A549 (cell line): ENCODE measurements around the gene RAP1A. TPM values are rescaled to one million over a fixed set of nuclear protein-coding genes. Genes with fewer than 3 reads are reported as not detected.

Experiments used
- ATAC-seq, 2 experiments: fragments of 200-7000 bp in 1 of 2; fragments of >200 bp in 1 of 2; cut with Nextera tagmentation in 1 of 2; cut with Tn5 transposase in 1 of 2; 3 replicates each; pipeline versions ENCODE4 v1.8.0 to v1.9.1; 2018 to 2020; ENCODE audit warnings: mild to moderate bottlenecking in 1 of 2, moderate library complexity in 1 of 2
- CTCF ChIA-PET: fragments of 300-600 bp; sonication (Branson Sonifier 250); formaldehyde crosslinking; extraction: SDS; loops from one replicate; lab custom pipeline; 2021; ENCODE audit warnings: antibody characterized with exemption, inconsistent platforms; lab: Yijun Ruan, JAX
- POLR2A ChIA-PET: fragments of 350-600 bp; formaldehyde crosslinking; extraction: SDS; loops from one replicate; lab custom pipeline; 2021; ENCODE audit warnings: antibody characterized with exemption, inconsistent platforms; lab: Yijun Ruan, JAX
- DNase-seq, 2 experiments: peaks; one replicate each; pipeline versions ENCODE4 v3.0.0 to v3.0.0-alpha.2; 2011 to 2016; ENCODE audit warnings: low read depth in 1 of 2, low spot score in 1 of 2
- FAIRE-seq: peaks from 2 replicates; lab custom pipeline; 2011; peaks lifted over from hg19 to GRCh38; lab: Jason Lieb, UNC
- H3K27ac ChIP-seq, 2 experiments: fragments of >200 bp; sonication (Bioruptor Twin); formaldehyde crosslinking; 3 replicates each; pipeline ENCODE4 v1.5.1; 2016 to 2017
- H3K4me1 ChIP-seq: fragments of >200 bp; sonication (Bioruptor Twin); formaldehyde crosslinking; 3 replicates; pipeline ENCODE4 v1.6.1; 2016
- H3K4me2 ChIP-seq: fragments of >200 bp; sonication (Bioruptor Twin); formaldehyde crosslinking; 3 replicates; pipeline ENCODE4 v1.6.1; 2016
- H3K4me3 ChIP-seq: fragments of >200 bp; sonication (Bioruptor Twin); formaldehyde crosslinking; 3 replicates; pipeline ENCODE4 v1.5.1; 2016
- H3K9me3 ChIP-seq: fragments of >200 bp; sonication (Bioruptor Twin); formaldehyde crosslinking; 3 replicates; pipeline ENCODE4 v1.6.1; 2016
- BHLHE40 ChIP-seq: IDR thresholded peaks from 2 replicates; pipeline ENCODE4 v1.6.1; 2012; ENCODE audit warnings: low read depth, low read length, inconsistent platforms
- CBX2 ChIP-seq: fragments of 200-600 bp; sonication (generic); IDR thresholded peaks from 2 replicates; pipeline ENCODE4 v1.6.1; 2016; ENCODE audit warnings: low read depth, mild to moderate bottlenecking, borderline replicate concordance
- CHD2 ChIP-seq: fragments of 150-350 bp; IDR thresholded peaks from 2 replicates; pipeline ENCODE4 v1.6.1; 2014; ENCODE audit warnings: low read length; ENCODE audit not compliant: partially characterized antibody
- CHD4 ChIP-seq: fragments of 200-600 bp; sonication (generic); IDR thresholded peaks from 2 replicates; pipeline ENCODE4 v1.6.1; 2016; ENCODE audit warnings: antibody characterized with exemption, mild to moderate bottlenecking, borderline replicate concordance
- EHMT2 ChIP-seq: fragments of 200-600 bp; sonication (generic); IDR thresholded peaks from 2 replicates; pipeline ENCODE4 v1.6.1; 2016; ENCODE audit warnings: antibody characterized with exemption, low read depth, mild to moderate bottlenecking, moderate library complexity
- EP300 ChIP-seq, 2 experiments: fragments of >200 bp; sonication (Bioruptor Twin); formaldehyde crosslinking; IDR thresholded peaks; 2 replicates in 1 of 2; 3 replicates in 1 of 2; pipeline ENCODE4 v1.6.1; 2016 to 2017
- ESRRA ChIP-seq: fragments of 150-350 bp; IDR thresholded peaks from 2 replicates; pipeline ENCODE4 v1.6.1; 2014; ENCODE audit warnings: mild to moderate bottlenecking, low read length, borderline replicate concordance
- FOSB ChIP-seq: fragments of 250-450 bp; sonication (Bioruptor Pico); IDR thresholded peaks from 2 replicates; pipeline ENCODE4 v1.5.0; 2020; ENCODE audit warnings: mild to moderate bottlenecking, moderate library complexity
- GATA3 ChIP-seq: IDR thresholded peaks from 2 replicates; pipeline ENCODE4 v1.6.1; 2012; ENCODE audit warnings: borderline replicate concordance
- HEYL ChIP-seq: fragments of 250-450 bp; sonication (Bioruptor Pico); IDR thresholded peaks from 2 replicates; pipeline ENCODE4 v1.8.0; 2021; ENCODE audit warnings: mild to moderate bottlenecking, moderate library complexity
- HOXA7 ChIP-seq: fragments of 250-450 bp; sonication (Bioruptor Pico); IDR thresholded peaks from 2 replicates; pipeline ENCODE4 v1.5.0; 2020; ENCODE audit warnings: mild to moderate bottlenecking, moderate library complexity
- HOXB13 ChIP-seq: fragments of 250-450 bp; sonication (Bioruptor Pico); IDR thresholded peaks from 2 replicates; pipeline ENCODE4 v1.5.0; 2020; ENCODE audit warnings: low read depth, mild to moderate bottlenecking, moderate library complexity
- JUN ChIP-seq, 2 experiments: fragments of >200 bp; sonication (Bioruptor Twin); formaldehyde crosslinking; IDR thresholded peaks; 2 replicates in 1 of 2; 3 replicates in 1 of 2; pipeline ENCODE4 v1.6.1; 2016 to 2017
- JUNB ChIP-seq: fragments of >200 bp; sonication (Bioruptor Twin); formaldehyde crosslinking; IDR thresholded peaks from 2 replicates; pipeline ENCODE4 v1.6.1; 2016
- MAZ ChIP-seq: fragments of 150-350 bp; IDR thresholded peaks from 2 replicates; pipeline ENCODE4 v1.6.1; 2014; ENCODE audit warnings: antibody characterized with exemption, low read depth, low read length, borderline replicate concordance
- MYC ChIP-seq: IDR thresholded peaks from 2 replicates; pipeline ENCODE4 v1.6.1; 2012; ENCODE audit warnings: mild to moderate bottlenecking, inconsistent platforms, low read length, improper control_type of control experiment, borderline replicate concordance
- NFE2L2 ChIP-seq: fragments of 150-350 bp; conservative IDR thresholded peaks from 2 replicates; pipeline ENCODE4 v1.6.1; 2014; ENCODE audit warnings: low read length
- NPAS2 ChIP-seq: fragments of 250-450 bp; sonication (Bioruptor Pico); IDR thresholded peaks from 2 replicates; pipeline ENCODE4 v1.8.0; 2022; ENCODE audit warnings: mild to moderate bottlenecking, moderate library complexity, borderline replicate concordance
- RARB ChIP-seq: fragments of 250-450 bp; sonication (Bioruptor Pico); IDR thresholded peaks from 2 replicates; pipeline ENCODE4 v1.8.0; 2021; ENCODE audit warnings: mild to moderate bottlenecking, moderate library complexity
- RCOR1 ChIP-seq: fragments of 150-350 bp; IDR thresholded peaks from 2 replicates; pipeline ENCODE4 v1.6.1; 2014; ENCODE audit warnings: antibody characterized with exemption, low read length, low read depth
- TFCP2L1 ChIP-seq: fragments of 250-450 bp; sonication (Bioruptor Pico); IDR thresholded peaks from 2 replicates; pipeline ENCODE4 v1.5.0; 2021; ENCODE audit warnings: mild to moderate bottlenecking
- TP53 ChIP-seq: fragments of 250-450 bp; sonication (Bioruptor Pico); IDR thresholded peaks from 2 replicates; pipeline ENCODE4 v1.5.0; 2021; ENCODE audit warnings: mild to moderate bottlenecking, moderate library complexity
- ZC3H11A ChIP-seq: fragments of 450-650 bp; IDR thresholded peaks from 2 replicates; pipeline ENCODE4 v1.6.1; 2014; ENCODE audit warnings: antibody characterized with exemption, mild to moderate bottlenecking
- ZFP36 ChIP-seq: fragments of 450-650 bp; IDR thresholded peaks from 2 replicates; pipeline ENCODE4 v1.6.1; 2014; ENCODE audit warnings: borderline replicate concordance; ENCODE audit not compliant: partially characterized antibody
- ZNF302 ChIP-seq: fragments of 250-450 bp; sonication (Bioruptor Pico); IDR thresholded peaks from 2 replicates; pipeline ENCODE4 v1.9.0; 2021; ENCODE audit warnings: inconsistent platforms, mild to moderate bottlenecking, moderate library complexity
- ZSCAN20 ChIP-seq: fragments of 250-450 bp; sonication (Bioruptor Pico); IDR thresholded peaks from 2 replicates; pipeline ENCODE4 v1.8.0; 2022; ENCODE audit warnings: mild to moderate bottlenecking, moderate library complexity
- WGBS: methylation state at CpG from one replicate; pipeline ENCODE4 v1.1.6; 2017; ENCODE audit errors: missing lambda C conversion rate; 5-methylcytosine and 5-hydroxymethylcytosine counted together
- polyA plus RNA-seq, 4 experiments: library from polyadenylated mRNA; depleted of rRNA in 3 of 4; stranded (reverse); fragments of >200 nt; fragmentation: RNase III in 1 of 4; extraction: RNeasy Plus Mini Kit Qiagen cat#74134 plus additional on column Dnase treatment in 1 of 4; gene quantifications; 2 replicates in 3 of 4; 3 replicates in 1 of 4; pipeline ENCODE4 v1.2.3, GENCODE V29; 2011 to 2017
- TF ChIP-seq, protein P1 (sequence below): IDR thresholded peaks from 2 replicates; pipeline ENCODE4 v1.6.1; 2012; ENCODE audit warnings: low read depth, borderline replicate concordance
- TF ChIP-seq, protein P2 (sequence below): fragments of >200 bp; sonication (Bioruptor Twin); formaldehyde crosslinking; IDR thresholded peaks from 2 replicates; pipeline ENCODE4 v1.6.1; 2016
- TF ChIP-seq, protein P3 (sequence below): fragments of >200 bp; sonication (Bioruptor Twin); formaldehyde crosslinking; IDR thresholded peaks from 3 replicates; pipeline ENCODE4 v1.6.1; 2016
- TF ChIP-seq, protein P4 (sequence below): fragments of 450-650 bp; IDR thresholded peaks from 2 replicates; pipeline ENCODE4 v1.6.1; 2014; ENCODE audit warnings: antibody characterized with exemption
- TF ChIP-seq, protein P5 (sequence below): fragments of 250-450 bp; sonication (Bioruptor Pico); IDR thresholded peaks from 2 replicates; pipeline ENCODE4 v1.5.0; 2020; ENCODE audit warnings: low read depth, mild to moderate bottlenecking, moderate library complexity

RAP1A gene
- polyA plus RNA-seq, 2 of the 4 experiments (the other 2 are of a cell fraction), result 37.1 to 39.8 TPM

DNA sequence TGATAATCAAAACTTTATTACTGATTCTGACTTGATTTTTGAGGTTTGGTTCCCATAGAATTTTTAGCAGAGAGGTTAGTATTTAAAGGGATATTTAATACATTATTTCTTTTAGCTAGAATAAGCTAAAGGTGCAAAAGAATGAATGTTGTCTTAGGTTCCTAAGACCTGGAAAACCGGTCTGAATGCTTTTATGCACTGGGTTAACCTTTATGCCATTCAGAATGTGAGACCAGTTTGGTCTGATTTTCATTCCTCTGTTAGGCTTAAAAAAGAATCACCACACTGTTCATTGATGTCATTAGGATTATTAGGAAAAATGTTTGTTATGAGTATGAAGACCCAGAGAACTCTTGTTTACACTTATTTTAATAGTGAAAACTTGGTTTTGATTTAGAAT, 30.1 kb downstream of the RAP1A start:
- H3K4me1 ChIP-seq, result no peaks in the 10 kb centered on the region
- POLR2A ChIA-PET, result no interaction called here
- TF ChIP-seq CHD4 (no peak), TP53 (CRISPR knock-in tag) (no peak), CBX2 (no peak), JUNB (no peak), ZSCAN20 (CRISPR knock-in tag) (no peak), MYC (no peak), NPAS2 (no peak), NFE2L2 (no peak), GATA3 (no peak), RCOR1 (no peak), ESRRA (no peak), FOSB (CRISPR knock-in tag) (no peak), EP300 (IDR thresholded peaks at IDR 0.05) (no peak), EHMT2 (no peak)
- TF ChIP-seq, protein P1, sequence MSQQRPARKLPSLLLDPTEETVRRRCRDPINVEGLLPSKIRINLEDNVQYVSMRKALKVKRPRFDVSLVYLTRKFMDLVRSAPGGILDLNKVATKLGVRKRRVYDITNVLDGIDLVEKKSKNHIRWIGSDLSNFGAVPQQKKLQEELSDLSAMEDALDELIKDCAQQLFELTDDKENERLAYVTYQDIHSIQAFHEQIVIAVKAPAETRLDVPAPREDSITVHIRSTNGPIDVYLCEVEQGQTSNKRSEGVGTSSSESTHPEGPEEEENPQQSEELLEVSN, result no peak
- TF ChIP-seq, protein P2, sequence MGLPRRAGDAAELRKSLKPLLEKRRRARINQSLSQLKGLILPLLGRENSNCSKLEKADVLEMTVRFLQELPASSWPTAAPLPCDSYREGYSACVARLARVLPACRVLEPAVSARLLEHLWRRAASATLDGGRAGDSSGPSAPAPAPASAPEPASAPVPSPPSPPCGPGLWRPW, result no peak
- TF ChIP-seq, protein P3, sequence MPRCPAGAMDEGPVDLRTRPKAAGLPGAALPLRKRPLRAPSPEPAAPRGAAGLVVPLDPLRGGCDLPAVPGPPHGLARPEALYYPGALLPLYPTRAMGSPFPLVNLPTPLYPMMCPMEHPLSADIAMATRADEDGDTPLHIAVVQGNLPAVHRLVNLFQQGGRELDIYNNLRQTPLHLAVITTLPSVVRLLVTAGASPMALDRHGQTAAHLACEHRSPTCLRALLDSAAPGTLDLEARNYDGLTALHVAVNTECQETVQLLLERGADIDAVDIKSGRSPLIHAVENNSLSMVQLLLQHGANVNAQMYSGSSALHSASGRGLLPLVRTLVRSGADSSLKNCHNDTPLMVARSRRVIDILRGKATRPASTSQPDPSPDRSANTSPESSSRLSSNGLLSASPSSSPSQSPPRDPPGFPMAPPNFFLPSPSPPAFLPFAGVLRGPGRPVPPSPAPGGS, result no peak
- TF ChIP-seq, protein P4, sequence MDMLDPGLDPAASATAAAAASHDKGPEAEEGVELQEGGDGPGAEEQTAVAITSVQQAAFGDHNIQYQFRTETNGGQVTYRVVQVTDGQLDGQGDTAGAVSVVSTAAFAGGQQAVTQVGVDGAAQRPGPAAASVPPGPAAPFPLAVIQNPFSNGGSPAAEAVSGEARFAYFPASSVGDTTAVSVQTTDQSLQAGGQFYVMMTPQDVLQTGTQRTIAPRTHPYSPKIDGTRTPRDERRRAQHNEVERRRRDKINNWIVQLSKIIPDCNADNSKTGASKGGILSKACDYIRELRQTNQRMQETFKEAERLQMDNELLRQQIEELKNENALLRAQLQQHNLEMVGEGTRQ, result no peak
- TF ChIP-seq, all 56 proteins: peak for 0
- FAIRE-seq, result no peak
- CTCF ChIA-PET, result interaction anchor here (0.9 to 1.4 kb wide), 2 partner anchors 96 to 141 kb away, joined by 3 to 7 read pairs; no protein-coding TSS in a partner anchor
- 85% methylated on average over 1 of the region's 1 CpG for WGBS
- no peak overlapping the region for H3K27ac ChIP-seq
- ATAC-seq, result no peak
- DNase-seq, result no peak
- H3K4me2 ChIP-seq, result no peak overlapping the region
- no peaks in the 10 kb centered on the region for H3K9me3 ChIP-seq
- no peak overlapping the region for H3K4me3 ChIP-seq

DNA sequence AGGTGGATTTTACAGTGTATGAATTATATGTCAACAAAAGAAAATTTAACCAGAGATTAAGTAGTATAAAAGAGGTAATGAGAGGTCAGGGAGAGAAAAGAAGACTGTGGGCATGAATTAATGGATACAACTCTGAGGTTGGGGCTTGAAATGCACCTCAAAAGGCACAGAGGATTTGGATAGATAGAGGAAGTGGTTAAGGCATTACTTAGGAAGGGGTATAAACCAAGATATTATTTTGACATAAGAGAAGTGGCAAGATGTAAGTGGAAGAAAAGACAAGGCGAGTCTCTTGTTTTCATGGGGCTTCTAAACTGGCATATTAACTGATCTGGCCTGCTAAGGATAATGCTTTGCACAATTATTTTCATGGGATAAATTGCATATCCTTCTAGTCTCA, 34.1 kb downstream of the RAP1A start:
- no peak for TF ChIP-seq ZNF302 (CRISPR knock-in tag)
- TF ChIP-seq JUN (IDR thresholded peaks at IDR 0.05), result no peak
- TF ChIP-seq, all 56 proteins: peak for 0
- Histone ChIP-seq H3K27ac (no peak overlapping the region), H3K9me3 (no peaks in the 10 kb centered on the region), H3K4me1 (peaks cover 8% of the 10 kb centered on the region; the same call in 2 of the 3 replicates), H3K4me2 (no peak overlapping the region), H3K4me3 (no peak overlapping the region)
- ChIA-PET POLR2A (no interaction called here), CTCF (no interaction called here)
- FAIRE-seq (no peak), ATAC-seq (no peak), DNase-seq (no peak)
- 88% methylated on average over 1 of the region's 1 CpG for WGBS

DNA sequence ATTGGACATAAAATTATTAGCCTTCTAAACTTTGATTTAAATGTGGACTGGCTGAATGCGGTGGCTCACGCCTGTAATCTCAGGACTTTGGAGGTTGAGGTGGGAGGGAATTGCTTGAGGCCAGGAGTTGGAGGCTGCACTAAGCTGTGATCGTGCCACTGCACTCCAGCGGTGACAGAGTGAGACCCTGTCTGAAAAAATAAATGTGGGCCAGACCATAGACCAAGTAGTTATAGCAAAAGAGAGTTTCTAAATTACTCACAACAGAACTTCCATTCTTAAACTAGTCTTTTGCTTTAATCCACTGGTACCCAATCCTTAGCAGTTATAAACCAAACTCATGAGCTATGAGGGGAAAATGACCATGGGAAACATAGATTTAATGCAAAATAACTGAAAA, 35.2 kb downstream of the RAP1A start:
- Histone ChIP-seq H3K27ac (no peak overlapping the region), H3K9me3 (no peaks in the 10 kb centered on the region), H3K4me2 (no peak overlapping the region), H3K4me3 (no peak overlapping the region), H3K4me1 (peaks cover 8% of the 10 kb centered on the region; the same call in 2 of the 3 replicates)
- FAIRE-seq (no peak), ATAC-seq (no peak), DNase-seq (no peak)
- POLR2A ChIA-PET, result no interaction called here
- CTCF ChIA-PET, result interaction anchor here (1.1 to 1.5 kb wide), 2 partner anchors 10 to 146 kb away, joined by 4 to 14 read pairs; no protein-coding TSS in a partner anchor
- WGBS, result 71% methylated on average over 4 of the region's 4 CpGs
- TF ChIP-seq HEYL (CRISPR knock-in tag) (no peak), FOSB (CRISPR knock-in tag) (no peak), TFCP2L1 (CRISPR knock-in tag) (no peak), ZFP36 (no peak), ZC3H11A (no peak), CHD2 (no peak), MAZ (no peak), BHLHE40 (no peak), HOXA7 (CRISPR knock-in tag) (no peak), RARB (no peak), HOXB13 (no peak), TP53 (CRISPR knock-in tag) (no peak), GATA3 (no peak)
- TF ChIP-seq, protein P1, result no peak
- TF ChIP-seq, protein P5, sequence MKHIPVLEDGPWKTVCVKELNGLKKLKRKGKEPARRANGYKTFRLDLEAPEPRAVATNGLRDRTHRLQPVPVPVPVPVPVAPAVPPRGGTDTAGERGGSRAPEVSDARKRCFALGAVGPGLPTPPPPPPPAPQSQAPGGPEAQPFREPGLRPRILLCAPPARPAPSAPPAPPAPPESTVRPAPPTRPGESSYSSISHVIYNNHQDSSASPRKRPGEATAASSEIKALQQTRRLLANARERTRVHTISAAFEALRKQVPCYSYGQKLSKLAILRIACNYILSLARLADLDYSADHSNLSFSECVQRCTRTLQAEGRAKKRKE (CRISPR knock-in tag), result no peak
